Caco-2 (cell line): ENCODE measurements around the gene BDKRB1. TPM values are rescaled to one million over a fixed set of nuclear protein-coding genes. Genes with fewer than 3 reads are reported as not detected.

Experiments
- BruUV-seq: library from RNA; stranded (reverse); fragments of 400-500 nt; replicated peaks from 2 replicates; lab custom pipeline; 2021; lab: Mats Ljungman, UMichigan
- CTCF ChIA-PET: fragments of 300-600 bp; sonication (Branson Sonifier 250); formaldehyde crosslinking; loops from one replicate; lab custom pipeline; 2022; ENCODE audit warnings: antibody characterized with exemption; lab: Charles Lee
- POLR2A ChIA-PET: fragments of 300-600 bp; sonication (Branson Sonifier 250); formaldehyde crosslinking; loops from one replicate; lab custom pipeline; 2022; ENCODE audit warnings: antibody characterized with exemption; lab: Charles Lee
- DNase-seq, 2 experiments: peaks; one replicate each; pipeline versions ENCODE4 v3.0.0 to v3.0.0-alpha.2; 2020 to 2022
- H3K27me3 ChIP-seq: replicated peaks from 2 replicates; pipeline ENCODE4 v1.6.0; 2011; ENCODE audit warnings: low read length; ENCODE audit not compliant: control insufficient read depth, insufficient read depth
- H3K36me3 ChIP-seq: 2 replicates; pipeline ENCODE4 v1.5.1; 2011; ENCODE audit warnings: low read length; ENCODE audit not compliant: control insufficient read depth, insufficient read depth
- H3K4me1 ChIP-seq: fragments of 250-450 bp; sonication (Bioruptor Pico); 2 replicates; pipeline ENCODE4 v1.5.1; 2020; ENCODE audit warnings: mild to moderate bottlenecking
- H3K4me3 ChIP-seq: 2 replicates; pipeline ENCODE4 v1.5.1; 2011; ENCODE audit warnings: low read depth, mild to moderate bottlenecking, control low read depth, low read length
- H3K9me3 ChIP-seq: fragments of 250-450 bp; sonication (Bioruptor Pico); 2 replicates; pipeline ENCODE4 v1.5.1; 2020; ENCODE audit warnings: mild to moderate bottlenecking, moderate library complexity
- H3K27ac Mint-ChIP-seq: one replicate; pipeline ENCODE4 v1.8.0; 2022; ENCODE audit warnings: mixed read lengths; ENCODE audit not compliant: unreplicated experiment
- H3K27me3 Mint-ChIP-seq: one replicate; pipeline ENCODE4 v1.8.0; 2022; ENCODE audit warnings: mixed read lengths; ENCODE audit not compliant: insufficient read depth, unreplicated experiment
- H3K36me3 Mint-ChIP-seq: one replicate; pipeline ENCODE4 v1.8.0; 2022; ENCODE audit warnings: mild to moderate bottlenecking, mixed read lengths; ENCODE audit not compliant: insufficient read depth, unreplicated experiment
- H3K4me1 Mint-ChIP-seq: one replicate; pipeline ENCODE4 v1.8.0; 2022; ENCODE audit warnings: low read depth, mixed read lengths; ENCODE audit not compliant: unreplicated experiment
- H3K4me3 Mint-ChIP-seq: one replicate; pipeline ENCODE4 v1.8.0; 2022; ENCODE audit warnings: mild to moderate bottlenecking, moderate library complexity, mixed read lengths; ENCODE audit not compliant: unreplicated experiment
- H3K9me3 Mint-ChIP-seq: one replicate; pipeline ENCODE4 v1.8.0; 2022; ENCODE audit warnings: mixed read lengths; ENCODE audit not compliant: unreplicated experiment
- intact Hi-C: fragments of 100-400 bp; cut with micrococcal nuclease; formaldehyde crosslinking; loops from one replicate; pipeline ENCODE4 v1.10.0; 2022; ENCODE audit not compliant: unreplicated experiment
- total RNA-seq: library from RNA; stranded (reverse); gene quantifications from 2 replicates; pipeline ENCODE4 v1.2.3, GENCODE V29; 2022
- TF ChIP-seq, protein P1 (sequence below), 2 experiments: fragments of 200-600 bp in 1 of 2; IDR thresholded peaks; 1 replicate in 1 of 2; 2 replicates in 1 of 2; pipeline versions ENCODE4 v1.5.1 to v1.8.0; 2011 to 2022; ENCODE audit warnings: antibody characterized with exemption in 1 of 2, control low read depth in 1 of 2, inconsistent platforms in 1 of 2, low read depth in 1 of 2, low read length in 1 of 2, mild to moderate bottlenecking in 1 of 2, moderate library complexity in 1 of 2; ENCODE audit not compliant: insufficient read depth in 1 of 2, severe bottlenecking in 1 of 2, unreplicated experiment in 1 of 2

The BDKRB1 gene
- total RNA-seq, 1 experiment from 2014 or later = 0.18 TPM

GRCh38 chr14:96294246-96294645 lies 38.2 kb downstream of the BDKRB1 start:
- Mint-ChIP-seq H3K4me1 (peaks cover 6% of the 10 kb centered on the region), H3K9me3 (no peaks in the 10 kb centered on the region), H3K27ac (no peak overlapping the region), H3K36me3 (no peaks in the 10 kb centered on the region), H3K27me3 (no peaks in the 10 kb centered on the region), H3K4me3 (no peak overlapping the region)
- Histone ChIP-seq H3K4me1 (no peaks in the 10 kb centered on the region), H3K9me3 (no peaks in the 10 kb centered on the region), H3K27me3 (no peaks in the 10 kb centered on the region), H3K36me3 (peaks cover 1% of the 10 kb centered on the region; the same call in 1 of the 2 replicates), H3K4me3 (no peak overlapping the region)
- no peak for DNase-seq
- intact Hi-C loops = no loop called here
- BruUV-seq = no TSS peak
- TF ChIP-seq, protein P1, sequence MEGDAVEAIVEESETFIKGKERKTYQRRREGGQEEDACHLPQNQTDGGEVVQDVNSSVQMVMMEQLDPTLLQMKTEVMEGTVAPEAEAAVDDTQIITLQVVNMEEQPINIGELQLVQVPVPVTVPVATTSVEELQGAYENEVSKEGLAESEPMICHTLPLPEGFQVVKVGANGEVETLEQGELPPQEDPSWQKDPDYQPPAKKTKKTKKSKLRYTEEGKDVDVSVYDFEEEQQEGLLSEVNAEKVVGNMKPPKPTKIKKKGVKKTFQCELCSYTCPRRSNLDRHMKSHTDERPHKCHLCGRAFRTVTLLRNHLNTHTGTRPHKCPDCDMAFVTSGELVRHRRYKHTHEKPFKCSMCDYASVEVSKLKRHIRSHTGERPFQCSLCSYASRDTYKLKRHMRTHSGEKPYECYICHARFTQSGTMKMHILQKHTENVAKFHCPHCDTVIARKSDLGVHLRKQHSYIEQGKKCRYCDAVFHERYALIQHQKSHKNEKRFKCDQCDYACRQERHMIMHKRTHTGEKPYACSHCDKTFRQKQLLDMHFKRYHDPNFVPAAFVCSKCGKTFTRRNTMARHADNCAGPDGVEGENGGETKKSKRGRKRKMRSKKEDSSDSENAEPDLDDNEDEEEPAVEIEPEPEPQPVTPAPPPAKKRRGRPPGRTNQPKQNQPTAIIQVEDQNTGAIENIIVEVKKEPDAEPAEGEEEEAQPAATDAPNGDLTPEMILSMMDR (IDR thresholded peaks at IDR 0.05; ENCODE audit: insufficient read depth in 1 of 2, low read depth in 1 of 2, low read length in 1 of 2, severe bottlenecking in 1 of 2, unreplicated experiment in 1 of 2) = no peak
- POLR2A ChIA-PET = no interaction called here
- CTCF ChIA-PET = no interaction called here

DNA sequence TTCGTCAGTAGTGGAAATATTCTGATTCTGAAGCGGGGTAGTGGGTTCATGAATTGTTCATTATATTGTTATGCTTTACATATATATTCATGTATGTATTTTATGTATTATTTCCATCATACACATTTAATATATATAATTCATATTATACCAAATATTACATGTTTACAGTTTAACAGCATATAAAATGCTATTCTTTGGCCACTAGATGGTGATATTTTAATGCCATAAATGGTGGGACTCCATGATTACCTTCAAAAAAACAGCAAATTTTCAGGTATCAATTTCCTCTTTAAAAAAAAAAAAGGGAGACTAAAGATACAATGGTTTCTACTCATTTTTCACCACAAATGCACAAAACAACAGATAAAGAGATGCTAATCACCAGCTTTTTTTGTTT lies 41.0 kb downstream of the BDKRB1 start:
- Histone ChIP-seq H3K4me3 (no peak overlapping the region), H3K9me3 (no peaks in the 10 kb centered on the region), H3K36me3 (no peaks in the 10 kb centered on the region), H3K27me3 (no peaks in the 10 kb centered on the region), H3K4me1 (no peaks in the 10 kb centered on the region)
- H3K27me3 Mint-ChIP-seq = no peaks in the 10 kb centered on the region
- peaks cover 6% of the 10 kb centered on the region for H3K4me1 Mint-ChIP-seq
- no peak overlapping the region for H3K27ac Mint-ChIP-seq
- no peak overlapping the region for H3K4me3 Mint-ChIP-seq
- intact Hi-C loops = loop anchor here (1.0 kb wide), 1 partner anchor 127 kb away; no protein-coding TSS in a partner anchor
- no peaks in the 10 kb centered on the region for H3K9me3 Mint-ChIP-seq
- BruUV-seq = no TSS peak
- DNase-seq = no peak
- ChIA-PET CTCF (no interaction called here), POLR2A (no interaction called here)
- TF ChIP-seq, protein P1 (IDR thresholded peaks at IDR 0.05; ENCODE audit: insufficient read depth in 1 of 2, low read depth in 1 of 2, low read length in 1 of 2, severe bottlenecking in 1 of 2, unreplicated experiment in 1 of 2) = peak; percentile 15 to 44
- H3K36me3 Mint-ChIP-seq = peaks cover 6% of the 10 kb centered on the region

GRCh38 chr14:96297997-96298515 lies 42.0 kb downstream of the BDKRB1 start:
- no peak for DNase-seq
- no peaks in the 10 kb centered on the region for H3K9me3 Mint-ChIP-seq
- H3K27me3 Mint-ChIP-seq = no peaks in the 10 kb centered on the region
- POLR2A ChIA-PET = no interaction called here
- no peak overlapping the region for H3K4me3 Mint-ChIP-seq
- intact Hi-C loops = loop anchor here (1.0 kb wide), 1 partner anchor 126 kb away; no protein-coding TSS in a partner anchor
- CTCF ChIA-PET = no interaction called here
- TF ChIP-seq, protein P1 (IDR thresholded peaks at IDR 0.05; ENCODE audit: insufficient read depth in 1 of 2, low read depth in 1 of 2, low read length in 1 of 2, severe bottlenecking in 1 of 2, unreplicated experiment in 1 of 2) = no peak
- H3K27me3 ChIP-seq = no peaks in the 10 kb centered on the region
- BruUV-seq = no TSS peak
- H3K4me3 ChIP-seq = no peak overlapping the region
- H3K4me1 ChIP-seq = no peaks in the 10 kb centered on the region
- H3K27ac Mint-ChIP-seq = no peak overlapping the region
- no peaks in the 10 kb centered on the region for H3K9me3 ChIP-seq
- H3K36me3 ChIP-seq = no peaks in the 10 kb centered on the region
- peaks cover 10% of the 10 kb centered on the region for H3K36me3 Mint-ChIP-seq
- H3K4me1 Mint-ChIP-seq = peaks cover 6% of the 10 kb centered on the region
